Measurements from ENCODE around the gene MDN1. TPM values are rescaled to one million over a fixed set of nuclear protein-coding genes. Genes with fewer than 3 reads are reported as not detected.

MDN1 gene
- total RNA-seq, 1 experiment from 2014 or later, result 53.6 TPM

DNA sequence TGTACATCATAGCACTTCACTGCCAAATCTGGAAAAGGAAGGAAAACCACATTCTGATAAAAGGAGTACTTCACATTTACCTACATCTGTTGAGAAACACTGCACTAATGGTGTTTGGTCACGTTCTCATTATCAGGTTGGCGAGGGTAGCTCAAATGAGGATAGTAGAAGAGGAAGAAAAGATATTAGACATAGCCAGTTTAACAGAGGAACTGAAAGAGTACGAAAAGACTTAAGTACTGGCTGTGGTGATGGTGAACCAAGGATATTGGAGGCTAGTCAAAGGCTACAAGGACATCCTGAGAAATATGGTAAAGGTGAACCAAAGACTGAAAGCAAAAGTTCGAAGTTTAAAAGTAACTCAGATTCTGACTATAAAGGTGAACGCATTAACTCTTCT, 42.7 kb upstream of the MDN1 start:
- TF ChIP-seq, protein P1, sequence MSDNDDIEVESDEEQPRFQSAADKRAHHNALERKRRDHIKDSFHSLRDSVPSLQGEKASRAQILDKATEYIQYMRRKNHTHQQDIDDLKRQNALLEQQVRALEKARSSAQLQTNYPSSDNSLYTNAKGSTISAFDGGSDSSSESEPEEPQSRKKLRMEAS (IDR thresholded peaks at IDR 0.05), result no peak
- no peaks in the 10 kb centered on the region for H3K79me2 ChIP-seq (ENCODE audit: insufficient read depth, low read length)
- BruUV-seq (replicated peaks), result no TSS peak
- no peak overlapping the region for H3K9ac ChIP-seq (ENCODE audit: low read length)
- ATAC-seq, result no peak
- ChIA-PET CTCF (no interaction called here), POLR2A (no interaction called here), RAD21 (ENCODE audit: low non-redundant PET in 1 of 2, low total read pairs in 2 of 2, uncharacterized antibody in 2 of 2, unreplicated experiment in 2 of 2) (no interaction called here)
- intact Hi-C loops (cut with micrococcal nuclease), result no loop called here
- no peak for DNase-seq (ENCODE audit: low read depth, low spot score)
- no peak overlapping the region for H3K4me2 ChIP-seq (ENCODE audit: low read length)
- H3K36me3 ChIP-seq (ENCODE audit: control insufficient read depth in 1 of 2, insufficient read depth in 2 of 2, low read length in 2 of 2), result peaks cover 35 to 48% of the 10 kb centered on the region in 2 experiments; a peak in 3 of 4 replicates
- no peaks in the 10 kb centered on the region; a peak in 1 of 4 replicates for H3K9me3 ChIP-seq (ENCODE audit: control insufficient read depth in 1 of 2, insufficient read depth in 1 of 2, low read depth in 1 of 2, low read length in 2 of 2)
- no peaks in the 10 kb centered on the region for H3K9me2 ChIP-seq (ENCODE audit: insufficient read depth)
- no peaks in the 10 kb centered on the region for H3K4me1 ChIP-seq (ENCODE audit: control insufficient read depth in 1 of 2, insufficient read depth in 2 of 2, low read length in 2 of 2)
- no peak overlapping the region for H2AFZ ChIP-seq (ENCODE audit: low read depth, low read length, poor library complexity, severe bottlenecking)
- no peak overlapping the region for H3K27ac ChIP-seq (ENCODE audit: low read depth, low read length)
- H3K4me3 ChIP-seq (replicated peaks in 1 of 2; ENCODE audit: low read depth in 1 of 2, low read length in 2 of 2), result no peak overlapping the region
- H3K27me3 ChIP-seq (ENCODE audit: insufficient read depth, low read length), result no peaks in the 10 kb centered on the region
- no peaks in the 10 kb centered on the region; the same call in 1 of the 2 replicates for H4K20me1 ChIP-seq (ENCODE audit: insufficient read depth)

DNA sequence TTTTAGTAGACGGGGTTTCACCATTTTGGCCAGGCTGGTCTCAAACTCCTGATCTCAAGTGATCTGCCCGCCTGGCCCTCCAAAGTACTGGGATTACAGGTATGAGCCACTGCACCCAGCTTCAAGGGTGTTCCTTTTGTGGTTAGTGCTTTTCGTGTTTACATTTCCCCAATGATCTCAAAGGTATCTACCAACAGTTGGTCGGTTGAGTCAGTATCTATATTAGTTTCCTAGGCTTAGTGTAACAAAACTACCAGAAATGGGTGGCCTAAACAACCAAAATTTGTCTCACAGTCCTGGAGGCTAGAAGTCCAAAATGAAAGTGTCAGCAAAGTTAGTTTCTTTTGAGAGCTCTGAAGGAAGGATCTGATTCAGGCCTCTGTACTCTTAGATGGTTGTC, 40.1 kb upstream of the MDN1 start:
- no peaks in the 10 kb centered on the region for H4K20me1 ChIP-seq (ENCODE audit: insufficient read depth)
- no peaks in the 10 kb centered on the region; a peak in 1 of 4 replicates for H3K9me3 ChIP-seq (ENCODE audit: control insufficient read depth in 1 of 2, insufficient read depth in 1 of 2, low read depth in 1 of 2, low read length in 2 of 2)
- no peaks in the 10 kb centered on the region for H3K27me3 ChIP-seq (ENCODE audit: insufficient read depth, low read length)
- no peak overlapping the region for H3K4me3 ChIP-seq (replicated peaks in 1 of 2; ENCODE audit: low read depth in 1 of 2, low read length in 2 of 2)
- no peak overlapping the region for H3K9ac ChIP-seq (ENCODE audit: low read length)
- no peak overlapping the region for H3K27ac ChIP-seq (ENCODE audit: low read depth, low read length)
- no peaks in the 10 kb centered on the region for H3K9me2 ChIP-seq (ENCODE audit: insufficient read depth)
- H3K4me1 ChIP-seq (ENCODE audit: control insufficient read depth in 1 of 2, insufficient read depth in 2 of 2, low read length in 2 of 2), result no peaks in the 10 kb centered on the region
- peaks cover 43 to 52% of the 10 kb centered on the region in 2 experiments; a peak in 3 of 4 replicates for H3K36me3 ChIP-seq (ENCODE audit: control insufficient read depth in 1 of 2, insufficient read depth in 2 of 2, low read length in 2 of 2)
- BruUV-seq (replicated peaks), result no TSS peak
- POLR2A ChIA-PET, result no interaction called here
- no peak overlapping the region for H2AFZ ChIP-seq (ENCODE audit: low read depth, low read length, poor library complexity, severe bottlenecking)
- ATAC-seq (no peak), DNase-seq (ENCODE audit: low read depth, low spot score) (no peak)
- TF ChIP-seq JUND (IDR thresholded peaks at IDR 0.05) (no peak), EGR1 (IDR thresholded peaks at IDR 0.05; ENCODE audit: low read depth) (no peak)
- CTCF ChIA-PET, result no interaction called here
- no peaks in the 10 kb centered on the region for H3K79me2 ChIP-seq (ENCODE audit: insufficient read depth, low read length)
- intact Hi-C loops (cut with micrococcal nuclease), result no loop called here
- no peak overlapping the region for H3K4me2 ChIP-seq (ENCODE audit: low read length)
- RAD21 ChIA-PET (ENCODE audit: low non-redundant PET in 1 of 2, low total read pairs in 2 of 2, uncharacterized antibody in 2 of 2, unreplicated experiment in 2 of 2), result no interaction called here

DNA sequence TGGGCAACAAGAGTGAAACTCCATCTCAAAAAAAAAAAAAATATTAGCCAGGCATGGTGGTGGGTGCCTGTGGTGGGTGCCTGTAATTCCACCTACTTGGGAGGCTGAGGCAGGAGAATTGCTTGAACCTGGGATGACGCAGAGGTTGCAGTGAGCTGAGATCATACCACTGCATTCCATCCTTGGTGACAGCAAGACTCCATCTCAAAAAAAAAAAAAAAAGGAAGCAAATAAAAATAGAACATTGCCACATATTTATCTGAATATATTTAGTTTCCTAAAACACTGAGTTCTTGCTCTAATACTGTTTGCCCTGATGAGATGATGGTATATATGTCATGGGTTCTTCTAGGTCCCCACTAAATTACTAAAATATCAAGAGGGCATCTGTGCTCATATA, 38.4 kb upstream of the MDN1 start:
- ATAC-seq (no peak), DNase-seq (ENCODE audit: low read depth, low spot score) (no peak)
- Histone ChIP-seq H3K27ac (ENCODE audit: low read depth, low read length) (no peak overlapping the region), H2AFZ (ENCODE audit: low read depth, low read length, poor library complexity, severe bottlenecking) (no peak overlapping the region), H3K9me3 (ENCODE audit: control insufficient read depth in 1 of 2, insufficient read depth in 1 of 2, low read depth in 1 of 2, low read length in 2 of 2) (no peaks in the 10 kb centered on the region), H3K4me2 (ENCODE audit: low read length) (no peak overlapping the region), H3K27me3 (ENCODE audit: insufficient read depth, low read length) (no peaks in the 10 kb centered on the region), H3K4me1 (ENCODE audit: control insufficient read depth in 1 of 2, insufficient read depth in 2 of 2, low read length in 2 of 2) (no peaks in the 10 kb centered on the region), H4K20me1 (ENCODE audit: insufficient read depth) (no peaks in the 10 kb centered on the region), H3K79me2 (ENCODE audit: insufficient read depth, low read length) (no peaks in the 10 kb centered on the region), H3K4me3 (replicated peaks in 1 of 2; ENCODE audit: low read depth in 1 of 2, low read length in 2 of 2) (no peak overlapping the region), H3K36me3 (ENCODE audit: control insufficient read depth in 1 of 2, insufficient read depth in 2 of 2, low read length in 2 of 2) (peaks cover 43 to 46% of the 10 kb centered on the region in 2 experiments; a peak in 3 of 4 replicates), H3K9ac (ENCODE audit: low read length) (no peak overlapping the region), H3K9me2 (ENCODE audit: insufficient read depth) (no peaks in the 10 kb centered on the region)
- TF ChIP-seq ZNF274 (IDR thresholded peaks at IDR 0.05; ENCODE audit: low read depth, low read length), result no peak
- no peak for TF ChIP-seq ZFX (IDR thresholded peaks at IDR 0.05)
- TF ChIP-seq, protein P2, sequence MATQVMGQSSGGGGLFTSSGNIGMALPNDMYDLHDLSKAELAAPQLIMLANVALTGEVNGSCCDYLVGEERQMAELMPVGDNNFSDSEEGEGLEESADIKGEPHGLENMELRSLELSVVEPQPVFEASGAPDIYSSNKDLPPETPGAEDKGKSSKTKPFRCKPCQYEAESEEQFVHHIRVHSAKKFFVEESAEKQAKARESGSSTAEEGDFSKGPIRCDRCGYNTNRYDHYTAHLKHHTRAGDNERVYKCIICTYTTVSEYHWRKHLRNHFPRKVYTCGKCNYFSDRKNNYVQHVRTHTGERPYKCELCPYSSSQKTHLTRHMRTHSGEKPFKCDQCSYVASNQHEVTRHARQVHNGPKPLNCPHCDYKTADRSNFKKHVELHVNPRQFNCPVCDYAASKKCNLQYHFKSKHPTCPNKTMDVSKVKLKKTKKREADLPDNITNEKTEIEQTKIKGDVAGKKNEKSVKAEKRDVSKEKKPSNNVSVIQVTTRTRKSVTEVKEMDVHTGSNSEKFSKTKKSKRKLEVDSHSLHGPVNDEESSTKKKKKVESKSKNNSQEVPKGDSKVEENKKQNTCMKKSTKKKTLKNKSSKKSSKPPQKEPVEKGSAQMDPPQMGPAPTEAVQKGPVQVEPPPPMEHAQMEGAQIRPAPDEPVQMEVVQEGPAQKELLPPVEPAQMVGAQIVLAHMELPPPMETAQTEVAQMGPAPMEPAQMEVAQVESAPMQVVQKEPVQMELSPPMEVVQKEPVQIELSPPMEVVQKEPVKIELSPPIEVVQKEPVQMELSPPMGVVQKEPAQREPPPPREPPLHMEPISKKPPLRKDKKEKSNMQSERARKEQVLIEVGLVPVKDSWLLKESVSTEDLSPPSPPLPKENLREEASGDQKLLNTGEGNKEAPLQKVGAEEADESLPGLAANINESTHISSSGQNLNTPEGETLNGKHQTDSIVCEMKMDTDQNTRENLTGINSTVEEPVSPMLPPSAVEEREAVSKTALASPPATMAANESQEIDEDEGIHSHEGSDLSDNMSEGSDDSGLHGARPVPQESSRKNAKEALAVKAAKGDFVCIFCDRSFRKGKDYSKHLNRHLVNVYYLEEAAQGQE (IDR thresholded peaks at IDR 0.05; ENCODE audit: low read depth), result no peak
- no peak for TF ChIP-seq SP1 (IDR thresholded peaks at IDR 0.05; ENCODE audit: low read depth)
- ChIA-PET RAD21 (ENCODE audit: low non-redundant PET in 1 of 2, low total read pairs in 2 of 2, uncharacterized antibody in 2 of 2, unreplicated experiment in 2 of 2) (no interaction called here), CTCF (no interaction called here), POLR2A (no interaction called here)
- intact Hi-C loops (cut with micrococcal nuclease), result no loop called here
- BruUV-seq (replicated peaks), result no TSS peak
